ENCODE data around the gene BSG.

Gene BSG

DNA sequence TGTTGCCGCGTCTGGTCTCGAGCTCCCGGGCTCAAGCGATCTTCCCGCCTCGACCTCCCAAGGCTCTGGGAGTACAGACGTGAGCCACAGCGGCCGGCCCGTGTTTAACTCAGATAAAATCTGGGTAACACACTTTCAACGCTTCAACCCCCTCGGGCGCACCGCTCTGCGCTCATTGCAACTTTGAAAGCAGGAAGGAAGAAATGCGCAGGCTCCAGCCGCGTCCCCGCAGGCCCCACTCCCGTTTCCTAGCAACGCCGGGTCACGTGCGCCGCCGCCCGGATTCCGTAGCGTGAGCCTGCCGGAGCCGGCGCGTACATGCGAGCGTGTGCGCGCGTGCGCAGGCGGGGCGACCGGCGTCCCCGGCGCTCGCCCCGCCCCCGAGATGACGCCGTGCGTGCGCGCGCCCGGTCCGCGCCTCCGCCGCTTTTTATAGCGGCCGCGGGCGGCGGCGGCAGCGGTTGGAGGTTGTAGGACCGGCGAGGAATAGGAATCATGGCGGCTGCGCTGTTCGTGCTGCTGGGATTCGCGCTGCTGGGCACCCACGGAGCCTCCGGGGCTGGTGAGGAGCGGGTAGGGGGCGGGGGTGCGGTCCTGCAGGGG lies at the start of gene BSG:
TSS of gene BSG (plus strand) at position 457 of the 603 bp plus-strand sequence. CDS start at position 496, 39 bp downstream.
- peaks cover 20% of the 10 kb centered on the region for H3K36me3 Mint-ChIP-seq (ENCODE audit: low read depth)
- peak within 1 kb of the TSS; percentile 88 for H3K4me3 Mint-ChIP-seq
- peaks cover 43% of the 10 kb centered on the region for H3K4me1 Mint-ChIP-seq (ENCODE audit: low read depth)

DNA sequence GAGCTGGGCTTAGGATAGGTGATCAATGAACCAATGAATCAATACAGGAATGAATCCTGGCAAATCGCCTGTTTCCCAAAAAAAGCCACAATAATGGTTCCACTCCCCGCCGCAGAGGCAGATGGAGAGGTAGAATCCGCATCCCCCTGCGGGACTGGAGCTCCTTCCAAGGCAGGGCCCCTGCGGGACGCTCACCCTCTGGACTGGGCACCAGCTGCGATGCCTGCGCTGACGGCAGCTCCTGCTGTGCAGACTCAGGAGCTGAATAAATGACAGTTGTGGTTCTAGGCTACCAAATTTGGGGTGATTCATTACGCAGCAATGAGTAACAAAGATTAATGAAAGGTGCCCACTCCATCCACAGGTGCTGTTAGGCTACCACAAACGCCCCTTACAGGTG lies 49.7 kb upstream of the BSG start:
- H3K27me3 Mint-ChIP-seq: no peaks in the 10 kb centered on the region
- no peaks in the 10 kb centered on the region for H3K9me3 Mint-ChIP-seq
- no peak for DNase-seq
- H3K4me3 Mint-ChIP-seq: no peak overlapping the region
- no peaks in the 10 kb centered on the region for H3K36me3 Mint-ChIP-seq (ENCODE audit: low read depth)
- H3K27ac Mint-ChIP-seq: no peak overlapping the region
- peaks cover 3% of the 10 kb centered on the region for H3K4me1 Mint-ChIP-seq (ENCODE audit: low read depth)

More for the DNA sequence above, at the start of gene BSG:
- Mint-ChIP-seq H3K9me3 (no peaks in the 10 kb centered on the region), H3K27me3 (no peaks in the 10 kb centered on the region), H3K27ac (peak within 1 kb of the TSS; percentile 95)
- peak; percentile 97 for DNase-seq

DNA sequence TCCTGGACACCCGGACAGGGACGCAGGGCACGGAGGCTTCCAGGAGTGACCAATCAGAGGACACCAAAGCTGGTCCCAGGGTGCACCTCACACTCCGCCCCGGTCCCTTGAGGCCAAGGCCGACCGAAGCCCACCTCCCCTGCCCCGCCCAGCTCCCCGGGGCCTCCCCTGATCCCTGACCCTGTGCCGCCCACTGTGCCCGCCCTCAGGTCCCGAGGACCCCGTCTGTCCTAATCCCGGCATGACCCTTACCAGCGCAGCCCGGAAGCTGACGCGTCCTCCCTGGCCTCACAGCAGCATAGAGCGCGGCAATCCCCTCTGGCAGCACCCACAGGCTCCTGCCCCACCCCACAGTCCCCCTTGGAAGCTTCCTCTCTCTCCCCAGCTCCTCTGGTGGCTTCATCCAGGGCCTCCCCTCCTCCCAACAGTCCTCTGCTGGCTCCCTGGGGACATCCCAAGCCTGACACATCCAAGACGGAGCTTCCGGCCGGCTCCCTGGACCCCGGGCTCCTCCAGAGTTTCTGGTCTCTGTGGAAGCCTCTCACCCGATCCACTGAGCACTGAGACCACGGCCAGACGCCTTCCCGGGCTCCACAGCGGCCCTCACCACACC lies 48.2 kb upstream of the BSG start:
- H3K4me1 Mint-ChIP-seq (ENCODE audit: low read depth): peaks cover 5% of the 10 kb centered on the region
- H3K27ac Mint-ChIP-seq: no peak overlapping the region
- no peaks in the 10 kb centered on the region for H3K27me3 Mint-ChIP-seq
- DNase-seq: no peak
- no peaks in the 10 kb centered on the region for H3K36me3 Mint-ChIP-seq (ENCODE audit: low read depth)
- no peaks in the 10 kb centered on the region for H3K9me3 Mint-ChIP-seq
- H3K4me3 Mint-ChIP-seq: no peak overlapping the region

DNA sequence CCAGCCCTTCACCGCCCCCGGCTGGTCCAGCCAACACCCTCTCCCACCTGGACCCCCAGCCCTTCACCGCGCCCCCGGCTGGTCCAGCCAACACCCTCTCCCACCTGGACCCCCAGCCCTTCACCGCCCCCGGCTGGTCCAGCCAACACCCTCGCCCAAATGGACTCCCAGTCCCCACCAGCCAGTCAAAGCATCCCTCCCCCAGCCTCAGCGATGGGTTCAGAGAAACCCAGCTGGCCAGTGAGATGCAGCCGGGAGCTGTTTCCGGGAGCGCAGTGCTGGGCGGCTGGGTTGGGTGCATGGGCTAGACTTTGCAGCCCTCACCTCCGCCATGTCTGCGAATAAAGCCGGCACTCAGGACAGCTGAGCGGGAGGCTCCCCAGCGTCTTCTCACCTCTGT lies 47.4 kb upstream of the BSG start:
- Mint-ChIP-seq H3K27me3 (no peaks in the 10 kb centered on the region), H3K4me1 (ENCODE audit: low read depth) (peaks cover 4% of the 10 kb centered on the region), H3K27ac (no peak overlapping the region), H3K4me3 (no peak overlapping the region), H3K9me3 (no peaks in the 10 kb centered on the region), H3K36me3 (ENCODE audit: low read depth) (no peaks in the 10 kb centered on the region)
- DNase-seq: no peak

DNA sequence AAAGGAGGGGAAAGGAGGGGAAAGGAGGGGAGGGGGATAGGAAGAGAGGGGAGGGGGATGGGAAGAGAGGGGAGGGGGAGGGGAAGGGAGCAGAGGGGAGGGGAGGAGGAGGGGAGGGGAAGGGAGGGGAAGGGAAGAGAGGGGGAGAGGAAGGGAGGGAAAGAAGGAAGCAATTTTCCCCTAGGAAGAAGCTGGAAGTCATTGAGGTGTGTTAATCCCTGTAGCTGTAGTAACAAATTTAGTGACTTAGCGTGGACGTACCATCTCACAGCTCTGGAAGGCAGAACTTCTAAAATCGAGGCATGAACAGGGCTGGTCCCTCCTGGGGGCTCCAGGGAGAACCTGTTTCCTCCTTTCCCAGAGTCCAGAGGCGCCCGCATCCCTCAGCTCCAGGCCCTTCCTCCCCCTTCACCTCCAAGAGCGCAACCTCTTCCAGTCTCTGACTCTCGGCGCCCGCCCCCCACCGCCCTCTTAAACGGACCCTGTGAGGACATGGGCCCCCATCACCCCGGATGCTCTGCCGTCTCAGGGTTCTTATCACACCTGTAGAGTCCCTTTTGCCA lies 46.5 kb upstream of the BSG start:
- Mint-ChIP-seq H3K27me3 (no peaks in the 10 kb centered on the region), H3K4me3 (no peak overlapping the region), H3K36me3 (ENCODE audit: low read depth) (no peaks in the 10 kb centered on the region), H3K9me3 (no peaks in the 10 kb centered on the region), H3K27ac (no peak overlapping the region), H3K4me1 (ENCODE audit: low read depth) (peaks cover 11% of the 10 kb centered on the region)
- DNase-seq: no peak

DNA sequence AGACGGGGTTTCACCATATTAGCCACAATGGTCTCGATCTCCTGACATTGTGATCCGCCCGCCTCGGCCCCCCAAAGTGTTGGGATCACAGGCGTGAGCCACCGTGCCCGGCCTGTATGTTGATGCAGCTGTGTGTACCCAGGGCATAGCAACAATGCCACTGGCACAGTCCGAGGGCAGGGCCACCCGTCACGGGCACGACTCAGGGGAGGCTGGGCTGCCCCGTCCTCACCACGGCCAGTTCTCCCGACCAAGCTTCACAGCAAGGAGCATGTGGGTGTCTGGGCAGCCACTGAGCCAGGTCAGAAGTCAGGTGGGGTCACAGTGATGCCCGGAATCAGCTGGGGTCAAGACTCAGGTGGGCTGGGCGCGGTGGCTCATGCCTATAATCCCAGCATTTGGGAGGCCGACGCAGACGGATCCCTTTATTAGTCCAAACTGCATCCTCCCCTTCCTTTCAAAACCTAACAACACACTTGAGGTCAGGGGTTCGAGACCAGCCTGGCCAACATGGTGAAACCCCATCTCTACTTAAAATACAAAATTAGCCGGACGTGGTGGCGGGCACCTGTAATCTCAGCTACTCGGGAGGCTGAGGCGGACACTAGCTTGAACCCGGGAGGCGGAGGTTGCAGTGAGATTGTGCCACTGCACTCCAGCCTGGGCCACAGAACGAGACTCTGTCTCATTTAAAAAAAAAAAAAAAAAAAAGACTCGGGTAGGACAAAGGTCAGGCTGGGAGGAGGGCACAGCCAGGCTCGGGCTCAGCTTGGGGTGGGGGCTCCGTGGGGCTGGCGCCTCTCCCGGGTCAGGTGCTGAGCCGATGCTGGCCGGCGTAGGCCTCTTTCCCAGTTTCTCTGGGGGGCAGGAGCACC lies 42.0 kb upstream of the BSG start:
- no peaks in the 10 kb centered on the region for H3K27me3 Mint-ChIP-seq

DNA sequence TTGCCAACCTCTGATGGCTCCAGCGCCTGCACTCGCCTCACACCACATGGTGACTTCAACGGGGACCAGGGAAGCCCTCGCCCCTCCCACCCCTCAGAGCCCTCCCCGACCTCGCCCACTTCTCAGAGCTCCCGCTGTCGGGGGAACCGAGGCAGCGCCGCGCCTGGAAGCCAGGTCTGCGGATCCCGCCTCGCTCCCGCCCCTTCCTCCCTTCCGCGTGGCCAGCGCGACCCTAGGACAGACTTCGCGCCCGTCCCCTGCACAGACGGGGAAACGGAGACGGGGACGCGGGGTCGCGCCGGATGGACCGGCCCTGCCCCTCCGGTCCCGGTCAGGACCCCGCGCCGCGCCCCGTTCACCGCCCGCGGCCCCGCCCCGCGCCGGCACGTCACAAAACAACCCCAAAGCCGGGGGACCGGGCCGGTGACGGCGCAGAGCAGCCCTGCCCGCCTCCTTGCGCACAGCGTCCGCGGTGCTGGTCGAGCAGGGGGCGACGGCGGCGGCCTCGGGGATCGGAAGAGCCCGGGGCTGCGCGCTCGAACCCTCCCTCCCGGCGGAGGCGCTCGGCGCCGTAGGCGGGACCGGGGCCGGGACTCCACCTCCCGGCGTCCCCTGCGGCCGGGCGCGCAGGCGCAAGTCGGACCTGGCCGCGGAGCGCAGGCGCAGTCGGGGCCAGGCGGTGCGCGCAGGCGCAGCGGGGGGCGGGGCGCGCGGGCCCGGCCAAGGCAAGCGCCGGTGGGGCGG lies 41.2 kb upstream of the BSG start:
- Mint-ChIP-seq H3K27me3 (no peaks in the 10 kb centered on the region), H3K36me3 (ENCODE audit: low read depth) (peaks cover 7% of the 10 kb centered on the region), H3K4me1 (ENCODE audit: low read depth) (peaks cover 29% of the 10 kb centered on the region), H3K27ac (peak overlapping the region; percentile 93), H3K4me3 (peak overlapping the region; percentile 83), H3K9me3 (no peaks in the 10 kb centered on the region)
- peak; percentile 91 for DNase-seq

More for the DNA sequence above, 42.0 kb upstream of the BSG start:
- DNase-seq: no peak
- Mint-ChIP-seq H3K4me1 (ENCODE audit: low read depth) (peaks cover 29% of the 10 kb centered on the region), H3K4me3 (peak overlapping the region; percentile 83), H3K27ac (peak overlapping the region; percentile 93), H3K9me3 (no peaks in the 10 kb centered on the region), H3K36me3 (ENCODE audit: low read depth) (peaks cover 4% of the 10 kb centered on the region)

DNA sequence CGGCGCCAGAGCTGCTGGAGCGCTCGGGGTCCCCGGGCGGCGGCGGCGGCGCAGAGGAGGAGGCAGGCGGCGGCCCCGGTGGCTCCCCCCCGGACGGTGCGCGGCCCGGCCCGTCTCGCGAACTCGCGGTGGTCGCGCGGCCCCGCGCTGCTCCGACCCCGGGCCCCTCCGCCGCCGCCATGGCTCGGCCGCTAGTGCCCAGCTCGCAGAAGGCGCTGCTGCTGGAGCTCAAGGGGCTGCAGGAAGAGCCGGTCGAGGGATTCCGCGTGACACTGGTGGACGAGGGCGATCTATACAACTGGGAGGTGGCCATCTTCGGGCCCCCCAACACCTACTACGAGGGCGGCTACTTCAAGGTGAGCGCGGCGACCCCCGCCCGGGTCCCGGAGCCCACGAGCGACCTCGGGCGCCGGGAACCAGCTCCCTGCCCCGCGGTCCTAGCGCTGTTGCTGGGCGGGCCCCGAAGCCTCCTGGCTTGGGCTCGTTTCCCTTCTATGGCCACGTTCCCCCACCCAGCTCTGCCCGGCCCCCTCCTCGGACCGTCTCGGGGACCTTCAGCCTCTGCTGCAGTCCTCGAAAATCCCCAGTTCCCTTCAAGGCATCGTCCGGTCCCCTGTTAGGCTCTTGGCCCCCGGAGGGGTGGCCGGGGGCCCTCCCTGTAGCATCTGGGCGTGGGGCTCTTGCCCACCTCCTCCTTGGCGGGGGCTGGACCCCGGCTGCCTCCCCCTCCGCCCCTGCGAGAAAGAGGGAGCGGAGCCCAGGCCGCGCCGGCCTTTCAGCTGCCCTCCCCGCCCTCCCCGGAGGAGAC lies 40.4 kb upstream of the BSG start, which contains the start of gene CDC34:
TSS of gene CDC34 (plus strand) at position 8 of the 808 bp plus-strand sequence. CDS start at position 180, 172 bp downstream.
- peak within 1 kb of the TSS; percentile 87 for H3K4me3 Mint-ChIP-seq
- H3K4me1 Mint-ChIP-seq (ENCODE audit: low read depth): peaks cover 29% of the 10 kb centered on the region
- H3K36me3 Mint-ChIP-seq (ENCODE audit: low read depth): peaks cover 14% of the 10 kb centered on the region
- H3K27ac Mint-ChIP-seq: peak within 1 kb of the TSS; percentile 93
- no peak for DNase-seq
- H3K27me3 Mint-ChIP-seq: no peaks in the 10 kb centered on the region
- H3K9me3 Mint-ChIP-seq: no peaks in the 10 kb centered on the region

DNA sequence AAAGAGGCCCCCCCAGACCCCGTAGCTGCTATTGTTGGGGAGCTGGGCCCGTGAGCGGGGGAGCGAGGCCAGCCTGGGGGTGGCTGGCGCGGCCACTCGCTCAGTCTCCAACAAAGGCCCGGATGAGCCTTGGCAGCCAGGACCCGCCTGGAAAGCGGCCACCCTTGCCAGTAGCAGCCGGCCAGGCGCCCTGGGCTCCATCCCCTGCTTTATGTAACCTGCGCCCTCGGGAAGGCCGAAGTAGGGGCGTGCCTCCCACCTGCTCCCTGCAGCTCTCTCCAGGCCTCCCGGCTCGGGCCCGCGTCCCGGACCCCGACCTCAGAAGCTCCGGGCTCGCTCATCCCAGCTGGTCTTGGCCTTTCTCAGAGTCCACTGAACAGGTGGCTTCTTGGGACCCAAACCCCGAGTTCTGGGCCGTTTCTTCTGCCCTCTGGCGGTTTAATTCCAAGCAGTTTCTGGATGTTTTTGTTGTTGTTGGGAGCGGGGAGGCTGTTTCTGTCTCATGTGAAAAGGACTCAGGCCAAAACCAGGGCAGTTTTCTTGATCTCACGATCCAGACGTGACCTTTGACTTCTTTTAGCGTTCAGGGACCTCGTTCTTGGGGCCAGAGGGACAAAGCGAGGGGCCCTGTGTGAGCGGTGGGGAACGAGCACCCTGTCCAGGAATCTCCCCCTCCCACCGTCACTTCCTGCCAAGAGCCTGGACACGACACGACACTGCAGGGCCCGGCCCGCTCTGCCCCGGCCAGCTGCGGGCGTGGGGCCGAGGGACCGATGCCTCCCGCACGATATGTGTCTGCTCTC lies 39.6 kb upstream of the BSG start:
- DNase-seq: peak; percentile 53
- Mint-ChIP-seq H3K4me1 (ENCODE audit: low read depth) (peaks cover 29% of the 10 kb centered on the region), H3K27me3 (no peaks in the 10 kb centered on the region), H3K27ac (peak overlapping the region; percentile 85), H3K4me3 (peak overlapping the region; percentile 87), H3K9me3 (no peaks in the 10 kb centered on the region), H3K36me3 (ENCODE audit: low read depth) (peaks cover 18% of the 10 kb centered on the region)

DNA sequence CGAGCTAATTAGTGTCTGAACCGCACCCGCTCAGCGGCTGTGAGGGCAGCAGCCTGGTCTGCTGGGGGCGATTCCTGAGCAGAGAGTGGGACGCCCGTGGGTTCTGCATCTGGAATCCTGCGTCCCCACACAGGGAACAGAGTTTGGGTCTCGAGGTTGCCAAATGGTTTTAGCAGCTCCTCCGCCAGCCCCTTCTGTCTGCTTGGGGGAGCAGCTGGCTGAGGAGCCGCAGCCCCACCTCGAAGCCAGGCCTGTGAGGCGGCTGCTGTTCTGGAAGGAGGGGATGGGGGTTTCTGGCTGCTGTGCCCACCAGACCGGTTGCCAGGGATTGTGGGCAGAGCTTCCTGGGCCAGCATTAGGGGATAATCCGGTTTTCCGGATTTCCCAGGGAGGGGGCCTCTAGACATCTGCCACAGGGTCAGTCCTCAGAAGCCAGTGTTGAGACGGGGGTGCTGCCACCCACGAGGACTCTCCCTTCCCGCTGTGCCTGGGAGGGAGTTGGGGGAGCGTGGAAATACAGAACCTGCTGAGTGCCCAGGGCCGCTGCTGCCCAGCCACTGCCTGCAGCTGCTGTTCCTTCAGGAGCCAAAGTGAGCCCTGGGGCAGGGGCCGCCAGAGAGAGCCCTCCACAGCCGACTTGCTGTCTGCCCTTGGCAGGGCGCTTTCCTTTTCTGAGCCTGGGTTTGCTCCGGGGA lies 38.9 kb upstream of the BSG start:
- Mint-ChIP-seq H3K4me1 (ENCODE audit: low read depth) (peaks cover 27% of the 10 kb centered on the region), H3K4me3 (peak overlapping the region; percentile 87), H3K27me3 (no peaks in the 10 kb centered on the region), H3K9me3 (no peaks in the 10 kb centered on the region), H3K27ac (peak overlapping the region; percentile 40), H3K36me3 (ENCODE audit: low read depth) (peaks cover 25% of the 10 kb centered on the region)
- no peak for DNase-seq

DNA sequence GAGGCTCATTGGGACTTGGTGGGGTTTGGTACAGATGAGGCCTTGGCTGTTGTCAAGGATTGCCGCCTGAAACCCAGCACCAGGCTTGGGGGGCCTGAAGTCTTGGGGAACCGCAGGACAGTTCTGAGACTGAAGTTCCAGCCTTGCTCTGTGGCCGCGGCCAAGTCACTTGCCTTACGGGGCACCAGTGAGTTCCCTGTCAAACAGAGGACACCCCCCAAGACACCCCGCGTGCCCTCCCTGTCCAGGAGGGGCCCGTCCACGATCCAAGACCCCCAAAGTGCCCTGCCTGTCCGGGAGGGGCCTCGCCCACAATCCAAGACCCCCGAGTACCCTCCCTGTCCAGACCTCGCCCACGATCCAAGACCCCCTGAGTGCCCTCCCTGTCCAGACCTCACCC lies 38.3 kb upstream of the BSG start:
- no peak for DNase-seq
- H3K9me3 Mint-ChIP-seq: no peaks in the 10 kb centered on the region
- peaks cover 31% of the 10 kb centered on the region for H3K36me3 Mint-ChIP-seq (ENCODE audit: low read depth)
- no peak overlapping the region for H3K27ac Mint-ChIP-seq
- H3K27me3 Mint-ChIP-seq: no peaks in the 10 kb centered on the region
- peaks cover 27% of the 10 kb centered on the region for H3K4me1 Mint-ChIP-seq (ENCODE audit: low read depth)
- H3K4me3 Mint-ChIP-seq: peak overlapping the region; percentile 87

DNA sequence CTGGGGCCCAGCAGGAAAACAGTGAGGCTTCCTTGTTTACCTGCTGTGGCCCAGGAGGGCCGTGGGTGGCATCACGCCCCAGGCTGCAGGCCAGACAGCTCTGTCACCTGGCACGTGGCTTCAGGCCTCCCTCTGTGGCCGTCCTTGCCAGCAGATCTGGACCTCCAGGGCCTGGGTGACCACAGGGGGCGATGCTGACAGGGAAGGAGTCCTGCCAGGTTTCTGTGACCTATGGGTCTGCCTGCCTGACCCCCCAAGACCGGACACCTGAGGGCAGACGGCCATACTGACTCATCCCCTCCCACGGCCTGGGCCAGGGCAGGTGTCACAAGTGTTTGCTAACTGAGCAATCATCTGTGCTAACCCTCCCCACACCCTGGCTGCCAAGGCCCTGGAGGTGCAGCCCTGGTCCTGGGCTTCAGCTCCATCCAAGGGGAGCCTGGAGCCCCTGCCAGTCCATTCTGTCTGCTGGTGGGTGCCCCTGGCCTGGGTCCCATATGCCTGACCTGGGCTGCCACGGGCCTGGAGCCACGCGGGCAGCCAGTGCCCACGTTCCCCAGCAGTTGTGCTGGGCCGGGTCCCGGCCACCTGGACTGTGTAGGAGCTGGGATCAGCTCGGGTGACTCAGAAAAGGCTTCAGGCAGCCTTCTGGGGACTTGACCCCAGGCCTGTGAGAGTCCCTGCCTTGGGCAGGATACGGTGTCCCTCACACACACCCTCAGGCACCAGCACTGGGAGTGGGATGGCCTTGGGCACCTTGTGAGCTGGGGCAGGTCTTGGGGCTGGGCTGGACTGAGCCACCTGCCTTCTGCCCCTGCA lies 37.2 kb upstream of the BSG start:
- Mint-ChIP-seq H3K9me3 (no peaks in the 10 kb centered on the region), H3K27me3 (no peaks in the 10 kb centered on the region), H3K27ac (no peak overlapping the region), H3K4me3 (peak overlapping the region; percentile 35), H3K4me1 (ENCODE audit: low read depth) (peaks cover 24% of the 10 kb centered on the region), H3K36me3 (ENCODE audit: low read depth) (peaks cover 37% of the 10 kb centered on the region)
- DNase-seq: no peak

Data from activated T-cell treated with anti-CD3 and anti-CD28 coated beads, Interleukin-2, amount 50 U/mL, for 24 hours (primary cell).